H1 (cell line): ENCODE results near the gene RBFOX1. TPM values are rescaled to one million over a fixed set of nuclear protein-coding genes. Genes with fewer than 3 reads are reported as not detected.

Experiments used
- ATF2 ChIP-seq: IDR thresholded peaks from 2 replicates; pipeline ENCODE4 v1.6.1; 2012; ENCODE audit warnings: low read length, inconsistent platforms
- CHD7 ChIP-seq: fragments of 300-600 bp; sonication (generic); IDR thresholded peaks from 2 replicates; pipeline ENCODE4 v1.7.1; 2012; ENCODE audit warnings: low read length, moderate library complexity, mild to moderate bottlenecking, inconsistent platforms; ENCODE audit not compliant: insufficient replicate concordance
- CTCF ChIP-seq, 3 experiments: IDR thresholded peaks; 1 replicate in 2 of 3; 2 replicates in 1 of 3; pipeline versions ENCODE4 v1.5.1 to v1.6.1; 2011; ENCODE audit warnings: low read length in 3 of 3, mild to moderate bottlenecking in 3 of 3, inconsistent platforms in 2 of 3, low read depth in 1 of 3, moderate library complexity in 1 of 3; ENCODE audit not compliant: insufficient read depth in 1 of 3; ENCODE audit errors: control extremely low read depth in 1 of 3
- HDAC6 ChIP-seq: IDR thresholded peaks from one replicate; pipeline ENCODE4 v1.7.1; 2012; ENCODE audit warnings: low read depth, mild to moderate bottlenecking, inconsistent platforms, low read length, moderate library complexity
- JUND ChIP-seq: IDR thresholded peaks from 2 replicates; pipeline ENCODE4 v1.6.1; 2011; ENCODE audit warnings: mild to moderate bottlenecking, improper control_type of control experiment, low read length
- POLR2AphosphoS5 ChIP-seq: IDR thresholded peaks from 2 replicates; pipeline ENCODE4 v1.6.1; 2011; ENCODE audit warnings: low read depth, low read length
- RNF2 ChIP-seq: fragments of 200-900, 300-1000 bp; sonication (generic); IDR thresholded peaks from 2 replicates; pipeline ENCODE4 v1.7.1; 2016; ENCODE audit warnings: borderline replicate concordance, low read depth, mild to moderate bottlenecking, antibody characterized with exemption, low read length; ENCODE audit not compliant: poor library complexity, severe bottlenecking; ENCODE audit errors: missing control alignments
- polyA plus RNA-seq, 7 experiments: library from polyadenylated mRNA; depleted of rRNA in 3 of 7; stranded (reverse) in 5 of 7; unstranded in 2 of 7; fragments of >200 nt in 5 of 7; fragments of 200-250 nt in 2 of 7; gene quantifications; 1 replicate in 5 of 7; 2 replicates in 1 of 7; 4 replicates in 1 of 7; pipeline versions ENCODE4 v1.2.1 to v1.2.3, GENCODE V29; 2011 to 2013; ENCODE audit warnings: missing spikeins in 2 of 7, mixed read lengths in 2 of 7
- total RNA-seq: library from RNA; stranded (reverse); fragmentation: NEBNext Ultra II Directional; extraction: Animal tissue kit (Norgen Biotek cat#: 25700); gene quantifications from 2 replicates; pipeline ENCODE4 v1.2.1, GENCODE V29; 2021

Gene RBFOX1
- total and polyA plus RNA-seq, 2 of the 8 experiments (the other 6 are each of a cell fraction or from before 2014, with no cell fraction given): 1.7 to 2.8 TPM

- TF ChIP-seq CHD7 (no peak), JUND (no peak), ATF2 (no peak), CTCF (IDR thresholded peaks at IDR 0.05; ENCODE audit: control extremely low read depth in 1 of 3, insufficient read depth in 1 of 3, low read depth in 1 of 3, low read length in 3 of 3) (no peak), HDAC6 (no peak), RNF2 (no peak), POLR2AphosphoS5 (no peak)
Observed at GRCh38 chr16:7688811-7689210, 356.2 kb downstream of the RBFOX1 start (continued).
